ENCODE results near the gene PAX6.

The PAX6 gene

DNA sequence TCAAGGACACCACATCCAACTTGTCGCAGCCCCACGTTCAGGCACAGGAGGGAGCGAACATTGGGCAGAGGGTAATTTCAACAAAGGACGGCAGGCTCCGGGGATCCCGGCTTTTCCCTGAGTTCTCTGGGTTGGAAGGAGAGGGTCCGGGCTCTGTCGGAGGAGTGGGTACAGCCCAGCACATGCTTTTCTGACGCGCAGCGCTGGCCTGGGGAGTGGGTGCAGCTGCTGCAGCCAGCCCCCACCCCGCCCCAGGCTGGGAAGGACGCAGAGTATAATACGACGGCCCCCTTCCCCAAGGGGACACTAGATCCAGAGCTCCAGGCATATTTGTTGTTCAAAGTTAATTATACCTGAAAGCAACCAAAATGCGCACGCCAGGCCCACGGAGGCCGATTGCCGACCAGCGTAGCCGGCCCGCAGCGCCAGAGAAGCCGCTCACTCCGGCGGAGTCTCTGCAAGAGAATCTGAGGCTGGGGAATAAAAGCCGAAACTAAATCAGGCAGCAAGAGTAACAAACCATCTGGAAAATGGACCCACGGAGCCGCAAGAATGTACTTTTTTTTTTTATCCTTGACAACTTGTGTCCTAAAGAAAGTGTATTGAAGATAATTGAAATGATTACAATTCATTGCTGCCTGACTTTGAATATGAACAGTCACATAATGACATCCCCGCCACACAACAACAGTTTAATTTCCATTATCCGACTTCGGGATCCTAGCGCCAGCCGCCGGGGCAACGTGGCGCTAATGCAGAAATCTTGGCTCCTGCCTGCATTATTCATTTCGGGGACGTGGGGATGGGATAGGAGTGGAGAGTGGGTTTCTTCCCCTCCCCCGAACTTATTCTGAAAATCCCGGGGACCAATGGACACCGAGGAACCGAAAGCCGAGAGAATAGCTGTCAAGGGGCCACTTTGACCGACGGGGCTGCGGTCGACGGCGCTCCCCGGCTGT is 14.0 kb upstream of the PAX6 start:
- Mint-ChIP-seq H3K27ac (peak overlapping the region in 1 of 2 donors; percentile 88), H3K9me3 (no peaks in the 10 kb centered on the region), H3K4me3 (peak overlapping the region; percentile 22 to 50), H3K4me1 (peaks cover 54% of the 10 kb centered on the region), H3K27me3 (peaks cover 95% of the 10 kb centered on the region)
- ATAC-seq (no peak), DNase-seq (no peak)

DNA sequence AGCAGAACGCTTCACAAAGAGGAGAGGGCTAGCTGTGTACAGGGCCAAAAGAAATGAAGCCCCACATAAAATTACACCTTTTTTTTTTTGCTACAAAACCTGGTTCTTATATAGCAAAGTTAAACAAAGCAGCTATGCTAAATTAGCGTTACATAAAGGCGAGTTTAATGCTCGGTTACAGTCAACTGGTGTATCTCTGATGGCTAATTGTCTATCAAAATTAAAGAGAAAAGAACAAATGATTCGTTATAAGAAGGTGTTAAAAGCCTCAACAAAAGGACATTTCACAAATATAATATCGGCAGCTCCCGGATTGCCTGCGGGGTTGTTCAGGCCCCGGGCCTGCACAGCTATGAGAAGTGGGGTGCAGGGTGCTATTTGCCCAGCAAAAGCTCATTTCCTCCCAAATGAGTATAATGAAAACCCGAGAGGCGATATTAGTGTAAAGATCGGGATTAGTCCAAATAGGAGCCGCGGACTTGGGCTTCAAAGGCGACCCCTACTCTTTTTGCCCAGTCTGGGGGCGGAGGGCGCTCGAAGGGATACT is 13.3 kb upstream of the PAX6 start:
- no peak for DNase-seq
- peak overlapping the region in 1 of 2 donors; percentile 50 for H3K4me3 Mint-ChIP-seq
- no peak for ATAC-seq
- H3K27me3 Mint-ChIP-seq, result peaks cover 95% of the 10 kb centered on the region
- peaks cover 60% of the 10 kb centered on the region for H3K4me1 Mint-ChIP-seq
- no peaks in the 10 kb centered on the region for H3K9me3 Mint-ChIP-seq
- H3K27ac Mint-ChIP-seq, result peak overlapping the region in 1 of 2 donors; percentile 80

DNA sequence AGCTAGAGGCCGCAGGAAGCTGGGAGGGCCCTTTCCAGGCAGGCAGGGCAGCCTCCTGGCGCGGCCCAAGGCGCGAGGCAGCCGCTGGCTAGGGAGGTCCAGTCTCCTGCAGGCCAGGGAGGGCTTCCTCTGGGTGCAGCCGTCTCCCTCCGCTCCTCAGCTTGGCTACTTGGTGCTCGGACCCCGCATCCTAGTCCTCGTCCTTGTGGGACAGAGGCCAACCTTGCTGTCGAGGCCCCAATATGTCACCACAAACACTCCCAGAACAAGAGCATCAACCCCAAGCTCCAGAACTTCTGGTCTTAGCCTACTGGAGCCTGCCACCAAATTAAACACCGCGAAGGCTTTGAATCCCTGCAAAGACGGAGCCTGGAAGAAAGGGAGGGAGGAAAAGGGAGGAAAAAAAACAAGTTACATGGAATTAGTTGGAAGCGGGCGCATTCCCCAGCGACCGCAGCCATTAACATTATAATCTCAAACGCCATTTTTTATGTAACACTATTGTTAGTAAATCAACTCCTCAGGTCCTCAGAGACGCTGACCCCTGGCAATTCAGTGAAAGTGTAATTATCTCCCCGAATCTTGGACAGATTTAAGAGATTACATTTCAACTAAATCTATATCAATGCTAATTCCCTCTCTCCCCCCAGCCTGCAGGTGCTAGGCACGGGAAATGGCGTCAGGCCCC is 12.7 kb upstream of the PAX6 start:
- peaks cover 96% of the 10 kb centered on the region for H3K27me3 Mint-ChIP-seq
- H3K9me3 Mint-ChIP-seq, result no peaks in the 10 kb centered on the region
- H3K4me3 Mint-ChIP-seq, result no peak overlapping the region
- no peak for ATAC-seq
- H3K4me1 Mint-ChIP-seq, result peaks cover 61% of the 10 kb centered on the region
- DNase-seq, result no peak
- no peak overlapping the region for H3K27ac Mint-ChIP-seq

DNA sequence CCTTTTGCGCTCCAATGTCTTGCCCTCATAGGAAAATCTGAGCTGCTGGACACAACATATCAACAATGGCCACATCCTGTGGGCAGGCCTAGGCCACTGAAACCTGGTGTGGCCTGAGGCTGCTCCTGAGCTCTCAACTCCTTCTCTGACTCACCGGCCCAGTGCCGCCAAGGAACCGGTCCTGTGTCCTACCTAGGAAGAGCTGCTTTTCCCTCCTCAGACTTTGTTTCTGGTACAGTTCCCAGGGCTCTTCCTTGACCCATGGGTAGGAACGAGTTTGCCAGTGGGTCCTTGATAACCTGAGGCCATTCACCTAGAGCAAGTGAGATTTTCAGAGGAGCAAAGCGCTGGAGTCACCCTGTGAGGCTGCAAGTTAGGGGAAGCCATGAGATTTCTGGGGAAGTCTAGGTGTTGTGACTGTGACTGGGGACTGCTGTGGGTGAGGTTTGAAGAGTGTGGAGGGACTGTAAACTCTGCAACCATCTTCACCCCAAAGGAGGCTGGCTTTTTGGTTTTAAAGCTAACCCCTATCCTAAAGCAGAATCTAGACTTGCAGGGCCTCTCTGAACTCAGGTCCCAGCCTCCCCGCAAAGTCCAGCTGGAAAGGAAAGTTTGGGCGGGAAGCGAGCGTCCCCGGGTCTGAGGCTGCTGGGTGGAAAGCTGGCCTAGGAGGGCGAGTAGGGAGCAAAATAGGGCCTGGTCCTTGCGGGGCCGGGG is 12.0 kb upstream of the PAX6 start:
- no peaks in the 10 kb centered on the region for H3K9me3 Mint-ChIP-seq
- peaks cover 68% of the 10 kb centered on the region for H3K4me1 Mint-ChIP-seq
- peaks cover 100% of the 10 kb centered on the region for H3K27me3 Mint-ChIP-seq
- ATAC-seq (no peak), DNase-seq (no peak)
- no peak overlapping the region for H3K4me3 Mint-ChIP-seq
- H3K27ac Mint-ChIP-seq, result no peak overlapping the region

DNA sequence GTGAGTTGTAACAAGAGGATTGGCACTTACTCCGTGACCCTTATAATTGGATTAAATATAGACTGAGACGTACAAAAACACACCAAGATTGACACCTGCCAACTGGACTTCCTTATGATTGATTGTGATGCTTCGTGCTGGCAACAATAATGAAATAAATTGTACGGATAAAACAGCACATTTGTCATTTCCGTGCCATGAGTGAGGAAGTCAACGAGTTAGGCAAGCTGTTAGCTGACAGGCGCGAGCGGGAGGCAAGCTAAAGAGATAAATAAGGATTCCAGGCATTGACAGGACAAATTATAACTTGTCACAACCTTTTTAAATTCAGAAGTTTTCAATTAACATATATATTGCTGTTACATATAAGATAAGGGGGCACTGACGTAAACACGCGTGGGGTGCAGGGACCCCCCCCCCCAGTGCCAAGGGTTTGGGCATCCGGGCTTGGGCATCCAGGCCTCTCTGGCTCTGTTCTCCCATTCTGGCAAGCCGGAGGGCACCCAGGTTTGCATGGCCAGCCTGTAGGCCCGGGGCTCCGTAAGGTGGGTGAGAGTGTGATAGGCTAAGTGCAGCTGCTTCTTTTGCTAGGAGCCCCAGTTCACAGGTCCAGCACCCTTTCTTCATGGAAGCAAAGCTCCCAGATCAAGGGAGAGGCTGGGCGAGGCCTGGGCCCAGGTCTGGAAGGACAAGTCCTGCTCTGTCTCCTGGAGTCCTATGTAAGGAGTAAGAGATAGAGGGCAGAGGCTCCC is 11.2 kb upstream of the PAX6 start:
- no peak overlapping the region for H3K4me3 Mint-ChIP-seq
- H3K27me3 Mint-ChIP-seq, result peaks cover 100% of the 10 kb centered on the region
- no peak overlapping the region for H3K27ac Mint-ChIP-seq

DNA sequence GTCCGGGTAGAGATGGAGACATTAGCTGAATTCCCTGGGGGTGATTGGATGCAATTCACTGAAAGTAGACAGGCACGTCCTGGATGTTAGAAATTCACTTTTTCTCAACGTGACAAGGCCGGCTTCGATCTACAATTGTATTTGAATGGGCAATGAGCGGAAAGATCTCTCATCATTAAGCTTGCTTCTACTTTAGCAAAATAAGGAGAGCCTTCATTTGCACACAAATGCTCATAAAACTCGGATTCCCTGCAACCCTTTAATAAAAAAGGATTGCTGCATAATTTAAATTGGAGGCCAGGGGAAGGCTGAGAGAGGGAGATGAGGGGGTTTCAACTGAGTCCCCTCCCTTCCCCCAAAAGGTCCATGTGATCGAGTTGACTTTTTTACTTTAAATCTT is 10.6 kb upstream of the PAX6 start:
- no peak overlapping the region for H3K27ac Mint-ChIP-seq
- H3K27me3 Mint-ChIP-seq, result peaks cover 100% of the 10 kb centered on the region
- peaks cover 65% of the 10 kb centered on the region for H3K4me1 Mint-ChIP-seq
- ATAC-seq (no peak), DNase-seq (no peak)
- no peak overlapping the region for H3K4me3 Mint-ChIP-seq
- no peaks in the 10 kb centered on the region for H3K9me3 Mint-ChIP-seq

More for the DNA sequence above, 11.2 kb upstream of the PAX6 start:
- H3K4me1 Mint-ChIP-seq, result peaks cover 66% of the 10 kb centered on the region
- DNase-seq (no peak), ATAC-seq (no peak)
- no peaks in the 10 kb centered on the region for H3K9me3 Mint-ChIP-seq

DNA sequence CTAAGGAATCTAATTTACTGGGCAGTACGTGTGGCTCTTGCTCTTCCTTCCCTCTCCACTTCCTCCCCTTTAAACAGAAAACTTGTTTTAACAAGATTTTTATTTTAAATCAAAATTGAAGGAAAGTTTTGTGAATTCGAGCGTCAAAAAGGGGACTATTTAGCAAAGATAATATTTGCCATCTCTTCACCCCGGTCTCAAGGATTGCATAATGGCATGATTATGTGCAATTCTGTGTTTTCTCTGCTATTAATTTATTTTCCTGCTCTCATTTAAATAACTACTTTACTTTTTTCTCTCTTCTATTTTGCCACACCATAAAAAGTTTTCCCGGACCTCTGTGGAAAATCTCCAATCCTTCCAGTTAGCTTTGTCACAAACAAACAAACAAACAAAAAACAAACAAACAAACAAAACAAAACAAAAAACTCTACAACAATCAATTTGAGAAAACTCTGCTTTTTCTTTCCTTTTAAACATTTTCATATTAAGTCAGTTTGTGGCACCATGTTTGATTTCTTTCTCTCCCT is 10.2 kb upstream of the PAX6 start:
- Mint-ChIP-seq H3K27ac (no peak overlapping the region), H3K27me3 (peaks cover 100% of the 10 kb centered on the region), H3K9me3 (no peaks in the 10 kb centered on the region), H3K4me3 (no peak overlapping the region), H3K4me1 (peaks cover 64% of the 10 kb centered on the region)
- no peak for ATAC-seq
- DNase-seq, result no peak

DNA sequence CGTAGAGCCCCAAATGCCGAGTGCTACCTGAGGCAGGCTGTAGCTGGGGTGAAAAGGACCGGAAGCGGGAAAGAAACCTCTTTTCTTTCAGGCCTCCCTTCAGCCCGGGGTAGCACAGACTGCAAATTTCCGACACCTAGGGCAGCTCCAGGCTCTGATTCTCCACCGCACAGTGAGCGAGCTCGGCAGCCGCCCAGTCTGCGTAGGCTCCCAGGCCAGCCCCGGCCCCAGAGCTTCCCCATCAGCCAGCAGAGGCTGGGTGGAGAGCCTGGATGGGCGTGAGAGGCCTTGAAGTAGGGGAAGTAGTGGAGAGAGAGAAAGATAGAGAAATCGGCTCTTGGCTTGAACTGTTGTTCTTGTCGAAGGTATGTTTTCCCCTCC is 9.3 kb upstream of the PAX6 start:
- ATAC-seq (no peak), DNase-seq (no peak)
- Mint-ChIP-seq H3K27me3 (peaks cover 100% of the 10 kb centered on the region), H3K9me3 (no peaks in the 10 kb centered on the region), H3K27ac (no peak overlapping the region), H3K4me3 (peak overlapping the region in 1 of 2 donors; percentile 33), H3K4me1 (peaks cover 64% of the 10 kb centered on the region)

DNA sequence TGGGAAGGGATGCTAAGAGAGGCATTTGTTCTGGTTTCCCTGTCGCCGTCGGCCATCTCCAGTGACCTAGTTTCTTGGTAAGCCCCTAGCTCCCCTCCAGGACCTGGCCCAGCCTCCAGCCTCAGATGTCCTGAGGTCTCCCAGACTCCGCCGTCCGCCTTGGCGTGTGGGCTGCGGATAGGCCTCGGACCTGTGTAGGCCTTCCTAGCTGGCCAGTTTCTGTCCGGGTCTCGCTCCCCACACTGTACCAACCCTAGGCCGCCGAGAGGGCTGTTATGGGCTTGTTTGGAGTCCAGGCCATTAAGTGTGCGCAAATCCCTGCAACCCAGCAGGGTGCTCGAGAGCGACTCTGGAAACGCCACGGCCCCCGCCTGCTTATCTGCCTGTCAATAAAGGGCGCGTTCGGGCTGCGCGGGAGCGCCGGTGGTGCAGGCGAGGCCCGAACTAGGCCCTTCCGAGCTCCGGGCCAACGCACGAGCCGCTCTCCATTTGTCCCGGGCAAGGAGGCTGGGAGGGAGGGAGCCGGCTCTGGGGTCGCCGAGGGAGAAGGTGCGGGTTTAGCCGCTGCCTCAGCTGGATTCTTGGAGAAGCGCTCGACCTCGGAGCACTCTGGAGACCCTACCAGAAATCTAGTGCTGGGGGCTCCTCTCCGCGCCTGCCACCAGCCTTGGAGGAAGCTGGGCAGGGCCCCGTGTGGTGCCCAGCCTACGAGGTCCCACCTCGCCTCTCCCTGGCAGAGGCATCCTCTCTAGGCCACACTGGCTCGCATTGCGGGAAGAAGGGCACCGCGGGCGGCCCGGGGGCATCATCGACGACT is 8.7 kb upstream of the PAX6 start:
- Mint-ChIP-seq H3K27ac (no peak overlapping the region), H3K4me1 (peaks cover 64% of the 10 kb centered on the region), H3K4me3 (no peak overlapping the region), H3K27me3 (peaks cover 100% of the 10 kb centered on the region), H3K9me3 (no peaks in the 10 kb centered on the region)
- DNase-seq (no peak), ATAC-seq (peak; percentile 15)

DNA sequence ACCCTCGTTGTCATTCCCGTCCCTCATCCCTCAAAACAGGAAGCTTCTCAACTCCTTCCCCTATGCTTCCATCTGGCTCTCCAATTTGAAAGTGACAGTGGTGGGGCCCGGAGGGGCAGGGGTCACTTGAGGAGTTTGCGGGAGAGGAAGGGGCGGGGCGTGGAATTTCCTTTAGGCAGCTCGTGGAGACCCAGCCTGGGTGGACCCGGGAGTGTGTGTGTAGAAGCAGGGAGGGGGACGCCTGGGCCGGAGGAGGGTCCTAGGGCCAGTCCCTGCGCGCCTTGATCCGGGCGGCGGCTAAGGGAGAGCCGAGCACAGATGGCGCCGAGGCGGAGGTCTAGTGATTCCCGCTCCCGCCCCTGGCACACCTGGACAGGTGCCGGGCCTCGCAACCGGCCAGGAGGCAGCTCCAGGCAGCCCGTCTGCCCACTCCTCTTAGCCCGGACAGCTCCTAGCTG is 7.8 kb upstream of the PAX6 start:
- no peak overlapping the region for H3K27ac Mint-ChIP-seq
- ATAC-seq (no peak), DNase-seq (no peak)
- H3K9me3 Mint-ChIP-seq, result no peaks in the 10 kb centered on the region
- no peak overlapping the region for H3K4me3 Mint-ChIP-seq
- peaks cover 66% of the 10 kb centered on the region for H3K4me1 Mint-ChIP-seq
- peaks cover 100% of the 10 kb centered on the region for H3K27me3 Mint-ChIP-seq

DNA sequence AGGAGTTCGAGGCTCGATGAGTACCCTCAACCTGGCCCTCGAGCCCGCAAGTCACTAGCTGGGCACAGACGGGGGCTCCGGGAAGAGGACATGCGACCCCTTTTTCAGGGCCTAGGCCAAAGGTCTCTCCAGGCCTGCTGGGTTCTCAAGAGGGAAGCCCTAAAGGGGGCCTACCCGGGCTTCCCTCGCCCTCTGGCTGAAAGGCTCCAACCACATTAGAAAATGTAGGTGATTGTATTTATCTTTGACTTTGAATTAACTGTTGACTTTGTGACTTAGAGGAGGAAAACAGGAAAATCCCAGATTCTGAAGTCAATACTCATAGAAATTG is 7.3 kb upstream of the PAX6 start:
- no peak overlapping the region for H3K27ac Mint-ChIP-seq
- ATAC-seq, result no peak
- H3K27me3 Mint-ChIP-seq, result peaks cover 100% of the 10 kb centered on the region
- H3K4me3 Mint-ChIP-seq, result peak overlapping the region in 1 of 2 donors; percentile 35
- peaks cover 67% of the 10 kb centered on the region for H3K4me1 Mint-ChIP-seq
- no peak for DNase-seq
- H3K9me3 Mint-ChIP-seq, result no peaks in the 10 kb centered on the region

DNA sequence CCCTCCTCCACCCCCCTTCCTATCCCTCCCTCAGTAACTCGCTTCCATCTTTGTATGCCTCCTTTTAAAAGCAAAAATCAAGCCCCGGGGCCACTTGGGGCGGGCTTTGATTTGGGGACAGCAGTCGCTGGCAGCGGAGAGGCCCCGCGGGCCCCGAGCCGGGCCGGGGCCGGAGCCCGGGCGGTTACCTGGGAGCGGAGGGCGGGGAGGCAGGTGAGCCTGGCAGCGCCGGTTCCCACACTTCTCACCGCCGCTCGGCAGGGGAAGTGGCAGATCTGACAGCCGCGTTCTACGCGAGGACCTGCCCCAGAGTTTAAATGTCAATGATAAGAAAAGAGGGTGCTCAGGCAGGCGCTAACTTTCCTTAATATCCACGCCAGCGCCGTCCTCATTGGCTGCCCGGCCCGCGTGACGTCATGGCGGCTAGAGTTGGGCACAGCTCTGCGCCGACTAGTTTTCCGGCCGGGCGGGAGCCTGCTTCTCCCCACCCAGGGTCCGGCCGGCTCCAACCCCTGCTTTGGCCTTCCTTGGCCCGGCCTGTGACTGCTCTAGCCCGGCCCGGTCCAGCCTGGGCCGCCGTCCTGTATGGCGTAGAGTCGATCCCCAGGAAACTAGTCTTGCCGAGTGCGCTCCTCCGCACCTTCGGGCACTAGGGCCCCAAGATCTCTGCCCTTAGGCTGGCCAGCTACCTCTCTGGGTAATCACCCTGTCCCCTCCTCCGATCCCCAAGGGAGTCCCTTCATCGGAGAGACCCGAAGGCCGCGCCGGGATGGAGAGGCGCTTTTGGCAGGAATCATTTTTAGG is 6.7 kb upstream of the PAX6 start:
- Mint-ChIP-seq H3K9me3 (no peaks in the 10 kb centered on the region), H3K4me1 (peaks cover 66% of the 10 kb centered on the region), H3K4me3 (peak overlapping the region; percentile 64 to 71), H3K27ac (no peak overlapping the region), H3K27me3 (peaks cover 100% of the 10 kb centered on the region)
- ATAC-seq (no peak), DNase-seq (no peak)

DNA sequence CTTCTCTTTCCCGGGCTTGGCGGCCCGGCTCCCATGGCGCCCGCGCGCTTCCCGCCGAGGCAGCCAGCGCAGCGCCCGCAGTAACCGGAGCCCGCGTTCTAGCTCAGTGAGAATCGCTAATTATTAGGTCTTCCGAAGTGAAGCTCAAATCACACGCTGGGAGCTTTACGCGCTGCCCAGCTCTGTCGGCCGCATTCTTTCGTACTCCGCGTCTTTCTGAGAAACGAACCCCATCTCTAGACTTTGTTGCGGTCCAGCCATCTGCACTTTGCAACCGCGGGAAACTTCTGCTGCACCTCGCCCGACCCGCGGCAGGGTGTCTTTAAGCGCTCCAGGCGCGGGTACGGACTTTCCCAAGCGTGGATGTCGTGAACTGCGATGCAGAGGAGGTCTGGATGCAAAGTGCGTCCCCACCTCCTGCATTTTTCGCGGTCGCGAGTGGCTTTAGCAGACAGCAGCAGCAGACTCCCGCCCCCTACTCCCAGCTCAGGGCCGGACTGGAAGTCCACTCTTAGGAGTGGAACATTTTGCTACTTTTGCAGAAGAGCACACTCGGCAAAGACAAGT is 6.0 kb upstream of the PAX6 start:
- Mint-ChIP-seq H3K27ac (no peak overlapping the region), H3K4me1 (peaks cover 71% of the 10 kb centered on the region), H3K9me3 (no peaks in the 10 kb centered on the region), H3K4me3 (peak overlapping the region; percentile 64 to 71), H3K27me3 (peaks cover 100% of the 10 kb centered on the region)
- peak; percentile 27 for ATAC-seq
- DNase-seq, result peak in 1 of 2 donors; percentile 38
